Right lobe of liver (tissue), 4 donors: ENCODE measurements around the gene SLC4A5.

Source experiments
- CTCF ChIP-seq, 4 donors: fragments of 200-600 bp in 3 of 4; fragments of 450-650 bp in 1 of 4; IDR thresholded peaks; one replicate each; pipeline versions ENCODE4 v1.5.1 to v1.8.0; 2016 to 2022; ENCODE audit warnings: antibody characterized with exemption in 4 of 4, mild to moderate bottlenecking in 2 of 4
- POLR2A ChIP-seq: fragments of 450-650 bp; IDR thresholded peaks from one replicate; pipeline ENCODE4 v1.6.1; 2017; ENCODE audit warnings: antibody characterized with exemption, mild to moderate bottlenecking
- donor health status: DM: no; HTN: no; CAD: no.
- donor health status: DM: no; HTN: no; CAD: no.
- donor health status: DM: no; HTN: yes; CAD: no.

- TF ChIP-seq POLR2A (no peak), CTCF (IDR thresholded peaks at IDR 0.05) (no peak)
Measured at GRCh38 chr2:74291218-74291544, 52.0 kb downstream of the SLC4A5 start.
